HG03558 (cell line): ENCODE measurements around the gene HES1.
A peak's percentile ranks its signal among the peaks of the same experiment; 100 is the strongest.
"Not testable (repeated sequence)": the region's sequence is repeated elsewhere in the genome, so short reads cannot be mapped to it uniquely, and the experiment has no call there.

Experiments used
- ATAC-seq: cut with Tn5 transposase; IDR thresholded peaks from one replicate; pipeline ENCODE4 v1.9.1; 2021; ENCODE audit warnings: moderate number of reproducible peaks; ENCODE audit not compliant: unreplicated experiment; ENCODE audit errors: extremely low read depth

The HES1 gene, protein sequence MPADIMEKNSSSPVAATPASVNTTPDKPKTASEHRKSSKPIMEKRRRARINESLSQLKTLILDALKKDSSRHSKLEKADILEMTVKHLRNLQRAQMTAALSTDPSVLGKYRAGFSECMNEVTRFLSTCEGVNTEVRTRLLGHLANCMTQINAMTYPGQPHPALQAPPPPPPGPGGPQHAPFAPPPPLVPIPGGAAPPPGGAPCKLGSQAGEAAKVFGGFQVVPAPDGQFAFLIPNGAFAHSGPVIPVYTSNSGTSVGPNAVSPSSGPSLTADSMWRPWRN

GRCh38 chr3:194135806-194136518 is at the start of gene HES1:
TSS of gene HES1 (plus strand) at chr3:194136148. CDS start at chr3:194136381, 233 bp downstream.
- no peak for ATAC-seq

GRCh38 chr3:194086388-194087075 is 49.4 kb upstream of the HES1 start:
- no peak for ATAC-seq

GRCh38 chr3:194087280-194087679 is 48.7 kb upstream of the HES1 start:
- no peak for ATAC-seq

DNA sequence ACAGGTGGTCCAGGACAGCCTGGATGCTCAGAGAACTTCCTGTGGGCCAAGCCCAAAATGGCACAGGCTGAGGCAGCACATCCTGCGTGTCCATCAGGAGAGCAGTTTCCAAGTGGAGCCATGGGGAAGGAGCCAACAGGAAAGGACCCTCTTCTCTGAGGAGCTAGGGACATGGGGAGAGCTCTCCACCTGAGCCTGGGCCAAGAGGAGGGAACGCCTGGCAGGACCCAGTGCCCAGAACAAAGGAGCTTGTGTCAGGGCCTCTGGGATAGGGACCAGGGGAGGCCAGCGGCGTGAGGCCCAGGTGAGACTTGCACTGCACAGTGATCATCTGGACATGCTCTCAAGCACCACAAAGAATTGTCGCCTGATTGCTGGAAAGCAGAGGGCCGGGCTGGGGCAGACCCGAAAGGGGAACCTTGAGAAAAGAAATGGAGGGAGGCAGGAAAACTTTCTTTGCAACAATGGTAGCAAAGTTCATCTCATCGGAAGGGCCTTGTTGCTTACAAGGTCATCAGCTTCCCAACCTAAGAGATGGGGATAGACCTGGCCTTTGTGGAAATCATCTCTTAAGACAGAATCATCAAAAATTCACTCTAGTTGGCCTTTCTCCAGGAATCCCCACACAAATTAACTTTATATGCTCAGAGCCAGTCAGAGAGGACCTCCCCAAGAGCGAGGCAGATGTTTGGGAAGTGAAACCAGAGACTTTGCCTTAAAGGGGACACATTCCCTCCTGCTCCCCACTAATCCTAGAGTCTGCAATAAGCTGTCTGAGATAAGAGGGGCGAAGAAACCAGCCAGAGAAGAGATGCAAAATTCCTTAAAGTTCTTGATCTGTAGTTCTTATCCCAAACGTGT is 47.7 kb upstream of the HES1 start:
- ATAC-seq = no peak

DNA sequence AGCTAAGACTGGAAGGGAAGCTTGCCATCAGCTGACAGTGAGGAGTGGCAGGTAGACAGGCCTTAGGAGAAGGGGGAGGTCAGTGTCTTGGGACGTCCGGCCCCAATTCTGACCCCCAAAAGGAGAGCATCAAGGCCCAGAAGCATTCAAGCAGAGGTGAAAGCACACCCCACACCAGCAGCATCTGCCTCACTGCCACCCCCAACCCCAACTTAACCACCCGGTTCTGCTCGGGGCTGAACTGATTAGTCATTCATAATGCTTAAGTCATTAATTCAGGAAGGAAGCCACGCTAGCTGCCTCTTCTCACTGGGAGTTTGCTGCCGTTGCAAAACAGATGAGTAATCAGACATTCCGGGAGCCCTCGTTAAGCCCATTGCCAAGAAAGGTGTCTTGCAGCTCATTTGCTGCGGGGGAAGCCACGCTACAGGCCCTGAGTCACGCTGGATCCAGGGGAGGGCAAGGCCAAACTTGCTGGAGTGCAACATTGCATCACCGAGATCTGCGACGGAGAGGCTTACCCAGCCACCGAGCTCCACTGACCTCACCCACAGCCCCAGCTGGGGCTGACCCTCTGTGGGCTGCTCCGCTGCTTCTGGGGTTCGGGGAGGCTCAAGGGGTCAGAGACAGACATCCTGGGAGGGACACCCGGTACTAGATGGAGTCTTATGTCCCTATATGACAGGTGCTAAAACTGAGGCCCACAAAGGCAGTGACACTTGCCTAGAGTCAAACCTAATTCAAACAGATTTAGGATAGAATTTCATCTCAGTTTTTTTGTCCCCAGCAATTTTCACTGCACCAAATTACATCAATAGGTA is 46.4 kb upstream of the HES1 start:
- ATAC-seq = no peak

DNA sequence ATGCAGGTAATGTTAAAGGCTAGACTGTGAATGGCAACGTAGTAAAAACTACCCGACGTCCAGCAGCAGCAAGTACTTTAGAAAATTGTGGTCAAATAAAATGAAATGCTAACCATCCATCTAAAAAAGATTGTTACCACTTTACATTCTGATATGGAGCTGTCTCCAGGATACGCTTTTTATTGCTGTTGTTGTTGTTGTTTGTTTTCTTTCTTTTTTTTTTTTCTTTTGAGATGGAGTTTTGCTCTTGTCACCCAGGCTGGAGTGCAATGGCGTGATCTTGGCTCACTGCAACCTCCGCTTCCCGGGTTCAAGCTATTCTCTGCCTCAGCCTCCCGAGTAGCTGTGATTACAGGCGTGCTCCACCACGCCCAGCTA is 45.8 kb upstream of the HES1 start:
- ATAC-seq = not testable (repeated sequence)

DNA sequence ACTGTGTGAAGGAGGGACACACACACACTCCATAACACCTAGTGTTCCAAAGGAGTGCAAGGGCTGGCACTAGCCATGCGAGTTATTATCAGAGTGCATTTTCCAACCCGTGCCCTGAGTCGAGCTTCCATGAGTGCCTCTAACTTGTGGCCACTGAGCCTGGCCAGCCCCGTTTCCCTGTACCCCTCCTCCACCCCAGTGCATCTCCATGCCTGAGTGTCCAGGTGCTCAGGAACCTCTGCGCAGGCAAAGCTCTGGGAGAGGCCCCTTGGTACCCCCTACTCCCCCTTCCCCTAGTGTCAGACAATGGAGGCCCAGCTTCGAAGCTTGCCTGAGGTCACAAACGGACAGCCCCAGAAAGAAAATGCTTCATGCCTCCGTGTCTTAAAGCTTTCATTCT is 45.2 kb upstream of the HES1 start:
- ATAC-seq = no peak

GRCh38 chr3:194091141-194091540 is 44.8 kb upstream of the HES1 start:
- ATAC-seq = no peak

- not testable (repeated sequence) for ATAC-seq
Measured at GRCh38 chr3:194091897-194092296, 44.1 kb upstream of the HES1 start.

DNA sequence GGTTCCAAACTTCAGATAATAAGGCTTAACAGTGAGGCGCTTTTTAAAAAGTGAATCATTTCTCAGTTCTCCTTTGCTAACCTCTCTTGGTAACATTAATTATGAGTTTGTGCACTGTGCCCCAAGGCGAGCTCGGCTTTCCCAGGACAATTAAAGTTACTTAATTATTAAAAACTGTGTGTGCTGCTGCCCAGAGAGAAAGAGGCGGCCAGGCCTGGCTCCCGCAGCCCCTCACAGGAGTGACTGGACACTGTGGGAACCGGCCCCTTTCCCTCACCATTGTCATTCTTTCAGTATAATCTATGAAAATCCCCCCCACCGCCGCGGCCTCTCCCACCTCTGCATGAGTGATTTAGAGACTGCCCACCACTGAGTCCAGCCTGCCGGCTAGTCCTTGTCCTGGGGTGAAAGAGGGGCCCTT is 43.1 kb upstream of the HES1 start:
- ATAC-seq = no peak

- no peak for ATAC-seq
Measured at GRCh38 chr3:194093842-194094241, 42.1 kb upstream of the HES1 start.

GRCh38 chr3:194095464-194095863 is 40.5 kb upstream of the HES1 start:
- ATAC-seq = no peak

DNA sequence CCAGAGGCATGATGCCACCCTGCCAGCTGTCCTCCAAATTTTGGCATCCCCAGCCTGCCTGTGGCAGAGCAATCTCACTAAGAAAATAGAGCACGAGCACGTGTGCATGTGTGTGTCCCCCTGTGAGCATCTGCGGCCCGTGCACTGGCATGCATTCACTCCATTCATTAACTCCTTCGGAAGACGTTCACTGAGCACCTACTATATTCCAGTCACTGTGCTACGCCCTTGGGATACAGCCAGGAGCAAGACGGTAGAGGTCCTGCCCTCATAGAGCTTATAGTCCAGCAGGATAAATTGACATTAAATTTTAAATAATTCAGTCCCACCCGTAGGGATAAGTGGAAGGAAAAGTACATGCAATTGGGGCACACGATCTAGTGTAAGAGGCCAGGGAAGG is 40.0 kb upstream of the HES1 start:
- no peak for ATAC-seq

GRCh38 chr3:194097141-194097882 is 38.6 kb upstream of the HES1 start:
- ATAC-seq = no peak

- ATAC-seq = no peak
Measured at GRCh38 chr3:194098081-194098842, 37.7 kb upstream of the HES1 start.

DNA sequence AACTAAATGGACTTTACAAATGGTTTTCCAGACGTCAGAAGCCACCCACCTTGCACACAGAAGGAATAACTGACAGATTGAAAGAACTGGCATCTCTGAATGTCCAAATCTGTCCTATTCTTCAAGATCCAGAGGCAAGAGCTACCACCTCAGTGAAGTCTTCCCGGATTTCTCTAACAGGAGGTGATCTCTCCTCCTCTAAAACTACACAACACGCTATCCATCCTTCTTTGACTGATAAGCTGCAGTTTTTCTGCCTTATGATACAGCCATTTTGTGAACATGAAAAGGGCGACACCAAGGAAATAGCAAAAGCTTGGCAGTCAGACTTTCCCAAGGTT is 37.1 kb upstream of the HES1 start:
- no peak for ATAC-seq

DNA sequence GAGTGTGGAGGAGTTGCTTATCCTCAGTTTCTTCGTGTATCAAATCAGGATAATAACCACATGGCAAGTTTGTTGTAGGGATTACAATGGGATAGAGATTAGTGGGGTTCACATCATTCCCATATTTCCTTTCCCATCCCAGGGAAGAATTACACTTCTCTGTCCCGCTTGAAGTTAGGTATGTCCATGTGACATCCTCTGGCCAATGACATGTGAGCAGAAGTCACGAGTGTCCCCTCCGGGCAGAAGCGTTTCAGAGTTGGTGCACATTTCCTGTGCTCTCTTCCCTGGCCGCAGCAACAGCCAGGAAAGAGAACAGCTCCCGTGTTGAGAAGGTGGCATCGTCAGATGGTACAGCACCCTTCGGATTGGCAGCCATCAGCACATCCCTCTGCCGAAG is 36.7 kb upstream of the HES1 start:
- ATAC-seq = no peak

- peak; percentile 65 for ATAC-seq
Measured at GRCh38 chr3:194100856-194101390, 35.0 kb upstream of the HES1 start.
